ENCODE data around the gene CLIC5. TPM values are rescaled to one million over a fixed set of nuclear protein-coding genes. Genes with fewer than 3 reads are reported as not detected.

Gene CLIC5
- total RNA-seq, 1 experiment from 2014 or later: 0.20 TPM

DNA sequence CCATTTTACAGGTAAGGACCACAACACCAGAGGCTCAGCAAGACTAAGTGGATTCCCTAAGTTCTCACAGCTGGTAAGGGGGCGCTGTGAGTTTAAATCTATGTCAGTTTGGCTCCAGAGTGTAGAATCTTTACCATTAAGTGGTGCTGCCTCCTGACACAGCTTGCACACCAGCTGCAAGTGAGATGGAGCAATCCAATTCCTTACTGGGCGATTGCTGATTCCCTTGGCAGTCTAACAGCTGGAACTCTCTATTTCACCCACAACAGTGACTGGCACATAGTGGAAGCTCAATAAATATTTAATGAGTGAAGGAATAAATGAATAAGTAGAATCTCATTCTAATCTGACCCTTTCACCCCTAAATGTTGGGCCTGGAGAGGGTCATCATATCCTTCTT is 176.7 kb downstream of the CLIC5 start:
- Histone ChIP-seq H2BK12ac (ENCODE audit: insufficient read length, low read depth, low read length) (no peak overlapping the region), H3K9me3 (ENCODE audit: control insufficient read depth, low read depth, low read length) (no peaks in the 10 kb centered on the region), H3K27ac (ENCODE audit: insufficient read length, low read depth, low read length) (no peak overlapping the region), H4K5ac (ENCODE audit: insufficient read length, low read depth, low read length) (no peak overlapping the region), H3K4ac (ENCODE audit: low read depth, low read length) (no peak overlapping the region), H4K8ac (replicated peaks; ENCODE audit: insufficient read length, low read depth, low read length) (no peak overlapping the region), H3K18ac (ENCODE audit: insufficient read length, low read depth, low read length) (no peak overlapping the region), H4K20me1 (ENCODE audit: control insufficient read depth, insufficient read depth, insufficient read length) (no peaks in the 10 kb centered on the region), H3K56ac (ENCODE audit: insufficient read length, low read depth, low read length) (no peak overlapping the region), H2BK120ac (ENCODE audit: low read depth, low read length, poor library complexity, severe bottlenecking) (no peak overlapping the region), H3K9ac (ENCODE audit: extremely low read depth, insufficient read length, low read length) (no peak overlapping the region), H3T11ph (ENCODE audit: low read length) (no peak overlapping the region), H3K4me1 (ENCODE audit: insufficient read depth, low read length) (no peaks in the 10 kb centered on the region), H2AFZ (ENCODE audit: low read length) (no peak overlapping the region), H3K14ac (ENCODE audit: insufficient read depth, low read length) (no peak overlapping the region), H2AK5ac (ENCODE audit: insufficient read length, low read length) (no peak overlapping the region), H4K91ac (ENCODE audit: insufficient read length, low read depth, low read length) (no peak overlapping the region), H3K27me3 (ENCODE audit: insufficient read depth, low read length) (no peaks in the 10 kb centered on the region), H3K79me1 (ENCODE audit: insufficient read depth, low read depth, low read length, poor library complexity, severe bottlenecking) (no peaks in the 10 kb centered on the region), H3K23me2 (ENCODE audit: insufficient read length, low read depth, low read length, poor library complexity, severe bottlenecking) (no peaks in the 10 kb centered on the region), H2BK20ac (ENCODE audit: low read depth, low read length, poor library complexity, severe bottlenecking) (no peak overlapping the region), H2BK15ac (ENCODE audit: low read depth, low read length) (no peak overlapping the region), H3K79me2 (ENCODE audit: insufficient read depth, low read length) (no peaks in the 10 kb centered on the region), H3K23ac (ENCODE audit: insufficient read length, low read depth, low read length) (no peak overlapping the region), H2BK5ac (ENCODE audit: insufficient read length, low read length) (no peak overlapping the region), H3K4me2 (ENCODE audit: insufficient read depth, insufficient read length, low read length) (no peak overlapping the region)
- Mint-ChIP-seq H3K27me3 (ENCODE audit: low read depth) (peaks cover 8% of the 10 kb centered on the region), H3K4me3 (no peak overlapping the region), H3K4me1 (no peaks in the 10 kb centered on the region), H3K9me3 (no peaks in the 10 kb centered on the region), H3K27ac (no peak overlapping the region), H3K36me3 (ENCODE audit: insufficient read depth in 1 of 3, low read depth in 3 of 3) (no peaks in the 10 kb centered on the region)
- DNase-seq: no peak
- no CpG with 5 or more reads among the region's 2 CpGs for WGBS (ENCODE audit: extremely low coverage, insufficient read length, low lambda C conversion rate)
- TF ChIP-seq, protein P1, sequence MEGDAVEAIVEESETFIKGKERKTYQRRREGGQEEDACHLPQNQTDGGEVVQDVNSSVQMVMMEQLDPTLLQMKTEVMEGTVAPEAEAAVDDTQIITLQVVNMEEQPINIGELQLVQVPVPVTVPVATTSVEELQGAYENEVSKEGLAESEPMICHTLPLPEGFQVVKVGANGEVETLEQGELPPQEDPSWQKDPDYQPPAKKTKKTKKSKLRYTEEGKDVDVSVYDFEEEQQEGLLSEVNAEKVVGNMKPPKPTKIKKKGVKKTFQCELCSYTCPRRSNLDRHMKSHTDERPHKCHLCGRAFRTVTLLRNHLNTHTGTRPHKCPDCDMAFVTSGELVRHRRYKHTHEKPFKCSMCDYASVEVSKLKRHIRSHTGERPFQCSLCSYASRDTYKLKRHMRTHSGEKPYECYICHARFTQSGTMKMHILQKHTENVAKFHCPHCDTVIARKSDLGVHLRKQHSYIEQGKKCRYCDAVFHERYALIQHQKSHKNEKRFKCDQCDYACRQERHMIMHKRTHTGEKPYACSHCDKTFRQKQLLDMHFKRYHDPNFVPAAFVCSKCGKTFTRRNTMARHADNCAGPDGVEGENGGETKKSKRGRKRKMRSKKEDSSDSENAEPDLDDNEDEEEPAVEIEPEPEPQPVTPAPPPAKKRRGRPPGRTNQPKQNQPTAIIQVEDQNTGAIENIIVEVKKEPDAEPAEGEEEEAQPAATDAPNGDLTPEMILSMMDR (conservative IDR thresholded peaks at IDR 0.05): 0 out of 3 replicates have a peak, but pooled peaks have one; percentile 13

Measured in H9 (cell line).